ENCODE data around the gene N4BP2L1. TPM values are rescaled to one million over a fixed set of nuclear protein-coding genes. Genes with fewer than 3 reads are reported as not detected.

N4BP2L1 gene
- total RNA-seq, 1 experiment from 2014 or later, result 1.1 TPM

GRCh38 chr13:32390048-32390447 lies 37.9 kb downstream of the N4BP2L1 start:
- Histone ChIP-seq H3K9me2 (ENCODE audit: insufficient read depth) (no peaks in the 10 kb centered on the region), H3K79me2 (ENCODE audit: insufficient read depth, low read length) (no peaks in the 10 kb centered on the region), H3K27ac (ENCODE audit: low read depth, low read length) (no peak overlapping the region), H3K4me1 (ENCODE audit: control insufficient read depth in 1 of 2, insufficient read depth in 2 of 2, low read length in 2 of 2) (no peaks in the 10 kb centered on the region), H3K36me3 (ENCODE audit: control insufficient read depth in 1 of 2, insufficient read depth in 2 of 2, low read length in 2 of 2) (no peaks in the 10 kb centered on the region), H3K4me3 (replicated peaks in 1 of 2; ENCODE audit: low read depth in 1 of 2, low read length in 2 of 2) (no peak overlapping the region), H3K9me3 (ENCODE audit: control insufficient read depth in 1 of 2, insufficient read depth in 1 of 2, low read depth in 1 of 2, low read length in 2 of 2) (no peaks in the 10 kb centered on the region), H4K20me1 (ENCODE audit: insufficient read depth) (no peaks in the 10 kb centered on the region), H3K9ac (ENCODE audit: low read length) (no peak overlapping the region), H3K27me3 (ENCODE audit: insufficient read depth, low read length) (no peaks in the 10 kb centered on the region), H3K4me2 (ENCODE audit: low read length) (no peak overlapping the region), H2AFZ (ENCODE audit: low read depth, low read length, poor library complexity, severe bottlenecking) (no peak overlapping the region)
- TF ChIP-seq SIN3A (IDR thresholded peaks at IDR 0.05; ENCODE audit: low read depth), result no peak
- TF ChIP-seq ATF3 (IDR thresholded peaks at IDR 0.05), result no peak
- TF ChIP-seq CEBPB (IDR thresholded peaks at IDR 0.05; ENCODE audit: low read depth), result no peak
- TF ChIP-seq YY1 (IDR thresholded peaks at IDR 0.05; ENCODE audit: extremely low read depth, insufficient replicate concordance, low read depth, low read length), result no peak
- TF ChIP-seq POLR2AphosphoS5 (IDR thresholded peaks at IDR 0.05; ENCODE audit: low read depth, low read length), result no peak
- no peak for TF ChIP-seq ZFX (IDR thresholded peaks at IDR 0.05)
- TF ChIP-seq CTCF (IDR thresholded peaks at IDR 0.05 in 2 of 3, conservative IDR thresholded peaks at IDR 0.05 in 1 of 3; ENCODE audit: borderline replicate concordance in 1 of 3, insufficient read depth in 1 of 3, low read depth in 2 of 3, low read length in 2 of 3), result no peak
- TF ChIP-seq EZH2phosphoT487 (IDR thresholded peaks at IDR 0.05; ENCODE audit: borderline replicate concordance), result no peak
- no peak for TF ChIP-seq EZH2 (IDR thresholded peaks at IDR 0.05)
- no peak for TF ChIP-seq REST (IDR thresholded peaks at IDR 0.05; ENCODE audit: low read depth)
- TF ChIP-seq EGR1 (IDR thresholded peaks at IDR 0.05; ENCODE audit: low read depth), result no peak
- no peak for TF ChIP-seq POLR2A (IDR thresholded peaks at IDR 0.05; ENCODE audit: borderline replicate concordance, extremely low read depth, insufficient read depth, insufficient read length)
- CTCF ChIA-PET, result no interaction called here
- no peak for ATAC-seq
- RAD21 ChIA-PET (ENCODE audit: low non-redundant PET in 1 of 2, low total read pairs in 2 of 2, uncharacterized antibody in 2 of 2, unreplicated experiment in 2 of 2), result no interaction called here
- POLR2A ChIA-PET, result no interaction called here
- intact Hi-C loops (cut with micrococcal nuclease), result no loop called here
- DNase-seq (ENCODE audit: low read depth, low spot score), result no peak
- BruUV-seq (replicated peaks), result no TSS peak

Data from HCT116 (cell line).